ENCODE results near the gene RNF182.
"Not testable (repeated sequence)": the region's sequence is repeated elsewhere in the genome, so short reads cannot be mapped to it uniquely, and the experiment has no call there.

RNF182 gene

DNA sequence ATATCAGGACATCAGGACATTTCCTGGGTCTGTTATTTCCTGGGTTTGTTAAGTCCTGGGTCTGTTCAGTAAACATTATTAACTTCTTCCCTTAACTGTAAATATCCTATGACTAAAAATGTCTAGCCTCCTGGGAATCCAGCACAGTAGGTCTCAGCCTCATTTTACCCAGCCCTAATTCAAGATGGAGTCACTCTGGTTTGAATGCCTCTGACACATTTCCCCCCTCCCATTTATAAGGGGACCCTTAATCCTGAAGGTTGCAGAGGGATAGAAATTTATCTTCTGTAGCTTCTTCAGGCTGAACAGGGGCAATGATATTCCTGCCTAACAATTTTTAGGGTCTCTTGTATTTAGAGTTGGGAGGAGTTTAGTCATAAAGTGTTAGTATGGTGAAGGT lies 21.8 kb downstream of the RNF182 start:
- in situ Hi-C loops (cut with HindIII; ENCODE audit: low pct_unique_long_range_greater_than_20kb, low sequenced_read_pairs), result no loop called here
- no peak for TF ChIP-seq JUND (IDR thresholded peaks at IDR 0.05; ENCODE audit: low read depth)
- DNase-seq (ENCODE audit: low read depth in 1 of 2, low spot score in 1 of 2), result no peak

DNA sequence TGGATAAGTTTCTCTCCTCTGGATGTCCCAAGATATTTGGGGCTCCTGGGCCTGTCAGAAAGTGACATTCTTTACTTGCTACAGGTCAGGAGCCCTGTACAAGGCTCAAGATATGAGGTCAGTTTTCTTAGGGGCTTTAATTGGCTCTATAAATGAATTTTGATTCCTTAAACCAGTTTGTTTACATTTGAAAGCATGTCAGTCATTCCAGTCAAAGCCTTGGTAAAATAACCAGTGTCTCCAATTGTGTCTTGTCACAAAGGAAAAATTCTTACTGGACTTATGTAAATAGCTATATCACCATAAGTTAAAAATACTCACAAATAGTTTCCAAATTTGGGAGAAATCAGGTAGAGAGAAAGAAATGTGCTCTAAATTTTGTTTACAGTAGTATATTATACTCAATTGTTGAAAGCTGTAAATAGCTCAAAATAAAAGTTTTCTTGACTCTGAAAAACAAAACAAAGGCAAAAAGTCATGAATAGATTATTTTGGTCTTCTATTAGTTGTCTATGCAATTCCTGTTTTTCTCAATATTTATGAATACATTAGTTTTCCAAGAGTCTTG lies 22.9 kb downstream of the RNF182 start:
- TF ChIP-seq JUND (IDR thresholded peaks at IDR 0.05; ENCODE audit: low read depth), result no peak
- DNase-seq (ENCODE audit: low read depth in 1 of 2, low spot score in 1 of 2), result no peak
- in situ Hi-C loops (cut with HindIII; ENCODE audit: low pct_unique_long_range_greater_than_20kb, low sequenced_read_pairs), result no loop called here

- no peak for DNase-seq (ENCODE audit: low read depth in 1 of 2, low spot score in 1 of 2)
- in situ Hi-C loops (cut with HindIII; ENCODE audit: low pct_unique_long_range_greater_than_20kb, low sequenced_read_pairs), result no loop called here
- TF ChIP-seq JUND (IDR thresholded peaks at IDR 0.05; ENCODE audit: low read depth), result no peak
Measured at GRCh38 chr6:13952101-13952500, 27.3 kb downstream of the RNF182 start.

GRCh38 chr6:13953061-13953705 lies 28.4 kb downstream of the RNF182 start:
- DNase-seq (ENCODE audit: low read depth in 1 of 2, low spot score in 1 of 2), result peak in 1 of 2 experiments; percentile 14
- in situ Hi-C loops (cut with HindIII; ENCODE audit: low pct_unique_long_range_greater_than_20kb, low sequenced_read_pairs), result no loop called here
- TF ChIP-seq JUND (IDR thresholded peaks at IDR 0.05; ENCODE audit: low read depth), result no peak

GRCh38 chr6:13965582-13966127 lies 40.9 kb downstream of the RNF182 start:
- in situ Hi-C loops (cut with HindIII; ENCODE audit: low pct_unique_long_range_greater_than_20kb, low sequenced_read_pairs), result no loop called here
- no peak for TF ChIP-seq JUND (IDR thresholded peaks at IDR 0.05; ENCODE audit: low read depth)
- DNase-seq (ENCODE audit: low read depth in 1 of 2, low spot score in 1 of 2), result no peak

DNA sequence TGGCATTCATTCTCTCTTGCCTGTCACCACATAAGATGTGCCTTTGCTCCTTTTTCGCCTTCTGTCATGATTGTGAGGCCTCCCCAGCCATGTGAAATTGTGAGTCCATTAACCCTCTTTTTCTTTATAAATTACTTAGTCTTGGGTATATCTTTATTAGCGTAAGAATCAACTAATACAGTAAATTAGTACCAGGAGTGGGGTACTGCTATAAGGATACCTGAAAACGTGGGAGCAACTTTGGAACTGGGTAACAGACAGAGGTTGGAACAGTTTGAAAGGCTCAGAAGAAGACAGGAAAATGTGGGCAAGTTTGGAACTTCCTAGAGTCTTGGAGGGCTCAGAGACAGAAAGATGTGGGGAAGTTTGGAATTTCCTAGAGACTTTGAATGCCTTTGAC lies 46.6 kb downstream of the RNF182 start:
- TF ChIP-seq JUND (IDR thresholded peaks at IDR 0.05; ENCODE audit: low read depth), result no peak
- in situ Hi-C loops (cut with HindIII; ENCODE audit: low pct_unique_long_range_greater_than_20kb, low sequenced_read_pairs), result no loop called here
- DNase-seq (ENCODE audit: low read depth in 1 of 2, low spot score in 1 of 2), result no peak

- in situ Hi-C loops (cut with HindIII; ENCODE audit: low pct_unique_long_range_greater_than_20kb, low sequenced_read_pairs); DNase-seq (ENCODE audit: low read depth in 1 of 2, low spot score in 1 of 2): not testable (repeated sequence)
Measured at GRCh38 chr6:13972602-13973001, 47.9 kb downstream of the RNF182 start.

- in situ Hi-C loops (cut with HindIII; ENCODE audit: low pct_unique_long_range_greater_than_20kb, low sequenced_read_pairs); DNase-seq (ENCODE audit: low read depth in 1 of 2, low spot score in 1 of 2): not testable (repeated sequence)
Measured at GRCh38 chr6:13973422-13973821, 48.7 kb downstream of the RNF182 start.

DNA sequence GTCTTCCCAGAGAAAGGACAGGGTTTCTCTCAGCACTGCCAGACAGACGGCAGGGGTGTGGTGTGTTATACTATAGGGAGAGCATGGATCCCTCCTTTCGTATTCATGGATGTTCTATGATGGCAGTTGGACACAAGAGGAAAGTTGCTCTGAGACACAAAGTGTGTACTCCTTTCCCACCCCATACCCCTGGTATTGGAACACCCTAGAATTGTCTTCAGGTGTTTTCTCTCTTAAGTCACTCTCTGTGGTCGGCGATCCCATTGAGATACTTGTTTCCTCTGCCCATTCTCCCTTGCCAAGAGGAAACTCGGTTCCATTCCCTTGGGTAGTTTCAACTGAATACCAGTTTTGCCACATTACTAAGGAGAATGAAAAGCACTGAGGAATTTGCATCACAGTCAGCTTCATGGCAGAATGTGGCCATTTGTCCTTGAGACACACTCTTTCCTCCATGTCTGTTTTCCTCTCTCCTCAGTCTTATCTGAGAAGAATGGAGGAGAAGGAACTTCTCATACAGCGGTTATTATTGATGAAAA lies 53.4 kb downstream of the RNF182 start:
- peak in 1 of 2 experiments; percentile 56 for DNase-seq (ENCODE audit: low read depth in 1 of 2, low spot score in 1 of 2)
- in situ Hi-C loops (cut with HindIII; ENCODE audit: low pct_unique_long_range_greater_than_20kb, low sequenced_read_pairs), result no loop called here
- no peak for TF ChIP-seq JUND (IDR thresholded peaks at IDR 0.05; ENCODE audit: low read depth)

DNA sequence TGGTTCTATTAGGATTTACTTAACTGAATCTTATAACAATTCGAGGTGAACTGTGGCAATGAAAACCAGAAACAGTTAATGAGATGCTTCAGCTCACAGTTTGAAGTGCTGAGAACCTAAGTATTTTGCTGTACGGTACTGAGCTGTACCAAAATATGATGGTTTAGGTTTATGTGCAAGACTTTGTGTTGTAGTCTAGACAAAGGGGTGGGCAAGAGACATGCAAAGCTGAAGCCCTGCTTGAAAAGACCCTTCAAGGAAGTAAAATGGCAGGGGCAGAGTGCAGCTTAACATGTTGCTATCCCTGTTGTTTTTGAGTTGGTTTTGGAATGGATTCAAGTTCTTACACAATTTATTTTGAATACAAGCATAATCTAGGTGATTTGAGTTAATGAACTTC lies 54.0 kb downstream of the RNF182 start:
- DNase-seq (ENCODE audit: low read depth in 1 of 2, low spot score in 1 of 2), result no peak
- TF ChIP-seq JUND (IDR thresholded peaks at IDR 0.05; ENCODE audit: low read depth), result no peak
- in situ Hi-C loops (cut with HindIII; ENCODE audit: low pct_unique_long_range_greater_than_20kb, low sequenced_read_pairs), result no loop called here

DNA sequence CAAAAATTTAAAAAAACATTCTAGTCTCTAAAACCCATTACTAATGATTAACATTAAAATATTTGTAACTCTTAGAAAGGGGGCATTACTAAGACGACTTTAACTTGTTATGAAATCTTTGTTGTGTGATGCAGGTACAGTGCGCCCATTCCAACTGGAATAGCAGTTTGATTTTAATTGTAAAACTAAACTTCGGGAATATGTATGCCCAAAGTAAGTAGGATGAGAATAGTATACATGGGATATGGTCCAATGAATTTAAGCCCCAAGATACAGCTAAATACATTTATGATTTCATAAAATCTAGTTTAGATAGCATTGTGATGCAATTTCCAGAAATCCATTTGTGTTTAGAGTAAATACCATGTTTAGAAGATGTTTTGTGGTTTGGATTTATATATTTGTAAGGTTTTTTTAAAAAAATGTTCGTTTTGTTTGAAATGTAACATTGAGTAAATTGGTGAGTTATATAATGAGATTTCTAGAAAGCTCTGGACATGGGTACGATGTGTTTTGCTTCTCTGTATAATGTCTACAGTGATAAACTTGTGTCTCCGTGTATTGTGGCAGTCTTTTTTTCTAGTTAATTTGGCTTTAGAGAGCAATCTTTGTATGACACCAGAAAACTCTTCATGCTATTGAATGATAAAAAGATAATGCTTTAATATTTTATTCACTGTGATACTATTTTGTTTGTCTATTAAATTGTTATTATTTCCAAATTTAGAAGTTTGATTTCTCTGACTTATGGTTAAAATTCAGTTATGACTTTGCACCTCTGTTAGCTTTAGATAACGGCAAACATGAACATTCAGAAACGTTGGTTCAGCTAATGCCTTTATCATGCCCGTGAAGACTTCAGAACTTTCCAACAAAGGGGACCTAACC lies 54.8 kb downstream of the RNF182 start:
- no peak for DNase-seq (ENCODE audit: low read depth in 1 of 2, low spot score in 1 of 2)
- in situ Hi-C loops (cut with HindIII; ENCODE audit: low pct_unique_long_range_greater_than_20kb, low sequenced_read_pairs), result no loop called here
- TF ChIP-seq JUND (IDR thresholded peaks at IDR 0.05; ENCODE audit: low read depth), result no peak

- in situ Hi-C loops (cut with HindIII; ENCODE audit: low pct_unique_long_range_greater_than_20kb, low sequenced_read_pairs), result no loop called here
- no peak for DNase-seq (ENCODE audit: low read depth in 1 of 2, low spot score in 1 of 2)
- no peak for TF ChIP-seq JUND (IDR thresholded peaks at IDR 0.05; ENCODE audit: low read depth)
Measured at GRCh38 chr6:13980534-13980933, 55.8 kb downstream of the RNF182 start.

Data from T47D (cell line).